ENCODE results near the gene OR2A12.
"Not testable (repeated sequence)": the region's sequence is repeated elsewhere in the genome, so short reads cannot be mapped to it uniquely, and the experiment has no call there.

Gene OR2A12

DNA sequence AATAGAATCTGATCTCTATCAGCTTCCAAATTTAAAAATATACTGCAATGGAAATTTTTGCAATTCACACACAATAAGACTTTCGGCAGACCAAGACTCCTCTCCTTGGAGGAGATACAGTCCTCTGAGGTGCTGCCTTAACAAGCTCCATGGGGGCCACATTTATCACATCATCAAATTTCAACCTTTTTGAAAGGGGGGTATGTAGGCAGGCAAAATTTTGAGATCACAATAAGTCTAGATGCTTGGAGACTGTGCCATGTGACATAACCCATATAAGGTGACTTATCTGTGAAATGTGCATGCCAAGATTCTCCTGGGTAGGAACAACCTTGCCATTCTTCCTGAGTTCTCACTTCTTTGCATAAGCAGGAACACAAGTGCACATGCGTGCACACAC, at the start of gene OR2A12:
Gene OR2A12, plus strand, starts transcription at position 301 of the 400 bp plus-strand sequence. CDS start 8,830 bp downstream, outside the sequence.
- DNase-seq (ENCODE audit: low spot score), result no peak

DNA sequence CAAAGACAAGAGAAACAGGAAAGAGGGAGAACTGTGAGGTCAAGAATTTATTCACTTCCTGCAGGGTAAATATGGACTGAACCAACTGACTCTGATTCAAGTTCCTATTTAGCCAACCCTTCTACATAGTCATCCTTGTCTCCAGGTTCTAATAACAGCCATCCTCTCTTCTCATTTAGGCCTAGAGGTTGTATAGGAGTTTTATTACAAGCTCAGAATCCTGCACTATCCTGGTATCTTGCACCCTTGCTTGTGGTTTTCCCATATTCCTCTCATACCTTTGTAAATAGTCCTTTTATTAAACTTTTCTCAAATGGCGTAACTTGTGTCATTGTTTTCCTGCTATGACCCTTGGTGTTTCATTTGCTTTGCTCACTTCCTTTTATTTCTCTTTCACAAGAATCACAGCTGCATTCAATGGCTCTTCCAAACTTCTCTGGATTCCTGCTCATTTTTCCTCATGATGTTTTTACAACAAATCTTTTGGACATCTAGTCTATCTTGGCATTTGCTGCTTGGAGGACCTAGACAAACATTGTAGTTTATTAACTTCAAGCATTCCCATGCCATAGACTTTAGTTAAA, 49.7 kb upstream of the OR2A12 start:
- no peak for DNase-seq (ENCODE audit: low spot score)

- no peak for DNase-seq (ENCODE audit: low spot score)
These were observed 48.6 kb upstream of the OR2A12 start for GRCh38 chr7:144037414-144038035.

- DNase-seq (ENCODE audit: low spot score), result no peak
These were observed 47.2 kb upstream of the OR2A12 start for GRCh38 chr7:144038887-144039286.

- DNase-seq (ENCODE audit: low spot score), result no peak
These were observed 37.4 kb upstream of the OR2A12 start, which contains the start of gene OR2A5 for GRCh38 chr7:144048648-144049047. OR2A5 (plus strand) TSS chr7:144048948; CDS start chr7:144050402, 1,454 bp downstream.

DNA sequence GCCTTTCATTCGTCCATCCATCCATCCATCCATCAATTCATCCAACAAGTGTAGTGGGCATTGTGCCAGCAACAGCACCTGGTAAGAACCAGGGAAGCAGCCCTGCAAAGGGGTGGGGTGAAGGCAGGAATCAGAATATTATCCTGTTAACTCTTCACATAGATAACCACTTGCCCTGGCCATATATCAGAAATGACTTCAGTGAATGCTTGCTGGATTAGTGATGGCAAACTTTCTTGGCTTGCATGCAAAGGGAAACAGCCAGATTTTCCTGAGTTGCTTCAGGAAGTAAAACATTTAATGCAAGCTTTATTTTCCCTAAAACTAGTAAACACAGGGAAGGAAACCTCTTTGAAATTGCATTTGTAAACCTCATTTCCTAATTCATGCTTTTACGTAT, 36.6 kb upstream of the OR2A12 start:
- DNase-seq (ENCODE audit: low spot score), result no peak

GRCh38 chr7:144050093-144050492, 36.0 kb upstream of the OR2A12 start:
- no peak for DNase-seq (ENCODE audit: low spot score)

DNA sequence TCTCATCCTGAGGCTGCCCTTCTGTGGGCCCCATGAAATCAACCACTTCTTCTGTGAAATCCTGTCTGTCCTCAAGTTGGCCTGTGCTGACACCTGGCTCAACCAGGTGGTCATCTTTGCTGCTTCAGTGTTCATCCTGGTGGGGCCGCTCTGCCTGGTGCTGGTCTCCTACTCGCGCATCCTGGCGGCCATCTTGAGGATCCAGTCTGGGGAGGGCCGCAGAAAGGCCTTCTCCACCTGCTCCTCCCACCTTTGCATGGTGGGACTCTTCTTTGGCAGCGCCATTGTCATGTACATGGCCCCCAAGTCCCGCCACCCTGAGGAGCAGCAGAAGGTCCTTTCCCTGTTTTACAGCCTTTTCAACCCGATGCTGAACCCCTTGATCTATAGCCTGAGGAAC, 35.2 kb upstream of the OR2A12 start:
- not testable (repeated sequence) for DNase-seq (ENCODE audit: low spot score)

- no peak for DNase-seq (ENCODE audit: low spot score)
These were observed 28.1 kb upstream of the OR2A12 start for GRCh38 chr7:144057954-144058353.

DNA sequence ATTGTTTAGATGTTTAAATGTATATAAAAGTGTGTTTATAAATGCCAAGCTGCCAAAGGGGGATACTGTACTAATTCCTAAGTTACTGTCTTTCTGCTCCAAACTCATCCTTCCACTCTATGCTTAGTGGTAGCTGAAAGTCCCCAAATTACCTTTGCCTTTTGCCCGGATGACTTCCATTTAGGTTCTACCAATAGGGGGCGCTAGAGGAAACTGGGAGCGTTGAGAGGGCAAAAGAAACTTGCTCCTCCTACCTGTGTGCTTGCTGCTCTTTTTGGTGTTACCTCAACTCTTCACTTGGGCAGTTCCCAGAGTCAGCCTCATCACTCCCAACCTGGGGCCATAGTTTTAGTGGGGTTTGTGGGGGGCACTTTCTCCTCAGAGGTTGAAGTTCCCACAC, 22.4 kb upstream of the OR2A12 start:
- DNase-seq (ENCODE audit: low spot score), result peak; percentile 35

GRCh38 chr7:144069511-144069910, 16.6 kb upstream of the OR2A12 start, which contains the start of gene OR2A25:
OR2A25 (plus strand) TSS chr7:144069811; CDS start chr7:144074220, 4,409 bp downstream.
- no peak for DNase-seq (ENCODE audit: low spot score)

DNA sequence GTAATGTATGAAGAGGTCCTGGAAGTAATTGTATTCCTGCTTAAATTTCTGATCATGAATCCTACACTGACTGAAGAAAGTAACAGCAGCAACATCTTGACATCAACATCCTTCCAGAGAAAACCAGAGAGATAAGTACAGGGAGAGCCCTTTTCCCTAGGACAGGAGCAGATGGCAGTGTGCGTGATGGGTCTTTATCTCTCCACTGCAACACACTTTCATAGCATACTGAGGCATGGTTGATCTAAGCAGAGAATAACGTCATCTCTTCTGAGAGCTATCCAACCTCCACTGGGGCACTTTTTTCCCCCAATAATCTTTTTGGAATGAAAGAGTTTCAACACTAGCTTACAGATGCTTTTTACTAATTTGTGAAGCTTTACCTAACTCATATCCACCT, 16.1 kb upstream of the OR2A12 start:
- DNase-seq (ENCODE audit: low spot score), result no peak

GRCh38 chr7:144074374-144074773, 11.7 kb upstream of the OR2A12 start:
- no peak for DNase-seq (ENCODE audit: low spot score)

DNA sequence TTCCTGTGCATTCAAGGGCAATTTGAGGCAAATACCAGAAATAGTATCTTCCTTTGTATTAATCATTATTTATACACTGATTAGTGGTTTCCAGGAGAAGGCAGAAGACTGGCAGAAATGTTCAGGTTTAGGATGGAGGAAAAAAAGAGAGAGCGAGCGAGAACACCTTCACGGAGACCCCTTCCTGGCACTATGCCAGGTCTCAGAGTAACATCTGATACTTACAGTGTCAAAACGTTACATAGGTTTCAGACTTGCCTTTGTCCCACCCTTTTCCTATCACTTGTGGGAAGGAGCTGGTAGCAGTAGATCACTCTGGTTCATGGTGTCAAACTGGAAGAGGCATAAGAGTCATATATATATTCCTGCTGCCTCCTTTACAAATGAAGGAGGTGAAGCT, 652 bp downstream of the OR2A12 start:
- DNase-seq (ENCODE audit: low spot score), result no peak

- DNase-seq (ENCODE audit: low spot score), result no peak
These were observed 1.2 kb downstream of the OR2A12 start for GRCh38 chr7:144087230-144087629.

- no peak for DNase-seq (ENCODE audit: low spot score)
These were observed 4.6 kb downstream of the OR2A12 start for GRCh38 chr7:144090667-144091066.

DNA sequence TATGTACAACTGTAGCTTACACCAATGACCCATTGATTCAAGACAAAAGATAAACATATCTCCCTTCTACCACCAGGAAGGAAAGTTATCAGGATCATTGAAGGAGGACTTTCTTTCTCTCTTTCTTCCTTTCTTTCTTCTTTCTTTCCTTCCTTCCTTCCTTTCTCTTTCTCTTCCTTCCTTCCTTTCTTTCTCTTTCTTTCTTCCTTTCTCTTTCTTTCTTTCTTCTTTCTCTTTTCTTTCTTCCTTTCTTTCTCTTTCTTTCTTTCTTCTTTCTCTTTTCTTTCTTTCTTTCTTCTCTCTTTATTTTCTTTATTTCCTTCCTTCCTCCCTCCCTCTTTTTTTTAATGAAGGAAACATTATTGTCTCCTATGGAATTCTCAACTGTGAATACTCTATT, 12.7 kb downstream of the OR2A12 start:
- no peak for DNase-seq (ENCODE audit: low spot score)

- no peak for DNase-seq (ENCODE audit: low spot score)
These were observed 14.5 kb downstream of the OR2A12 start for GRCh38 chr7:144100607-144101006.

- DNase-seq (ENCODE audit: low spot score), result no peak
These were observed 16.0 kb downstream of the OR2A12 start for GRCh38 chr7:144102041-144102440.

GRCh38 chr7:144105211-144105610, 19.1 kb downstream of the OR2A12 start:
- no peak for DNase-seq (ENCODE audit: low spot score)

- no peak for DNase-seq (ENCODE audit: low spot score)
These were observed 23.2 kb downstream of the OR2A12 start, which contains the start of gene OR2A2 for GRCh38 chr7:144109283-144109682. OR2A2 (plus strand) TSS chr7:144109583; CDS start chr7:144109583, 0 bp downstream.

DNA sequence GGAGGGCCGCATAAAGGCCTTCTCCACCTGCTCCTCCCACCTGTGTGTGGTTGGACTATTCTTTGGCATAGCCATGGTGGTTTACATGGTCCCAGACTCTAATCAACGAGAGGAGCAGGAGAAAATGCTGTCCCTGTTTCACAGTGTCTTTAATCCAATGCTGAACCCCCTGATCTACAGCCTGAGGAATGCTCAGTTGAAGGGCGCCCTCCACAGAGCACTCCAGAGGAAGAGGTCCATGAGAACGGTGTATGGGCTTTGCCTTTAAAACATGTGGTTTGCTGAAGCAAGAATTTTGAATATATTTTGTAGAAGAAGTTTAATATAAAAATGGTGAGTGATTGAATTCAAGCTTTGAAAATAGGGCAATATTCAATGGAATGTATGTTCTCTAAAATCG, 24.2 kb downstream of the OR2A12 start:
- DNase-seq (ENCODE audit: low spot score), result no peak

GRCh38 chr7:144113651-144114050, 27.6 kb downstream of the OR2A12 start:
- DNase-seq (ENCODE audit: low spot score), result no peak

DNA sequence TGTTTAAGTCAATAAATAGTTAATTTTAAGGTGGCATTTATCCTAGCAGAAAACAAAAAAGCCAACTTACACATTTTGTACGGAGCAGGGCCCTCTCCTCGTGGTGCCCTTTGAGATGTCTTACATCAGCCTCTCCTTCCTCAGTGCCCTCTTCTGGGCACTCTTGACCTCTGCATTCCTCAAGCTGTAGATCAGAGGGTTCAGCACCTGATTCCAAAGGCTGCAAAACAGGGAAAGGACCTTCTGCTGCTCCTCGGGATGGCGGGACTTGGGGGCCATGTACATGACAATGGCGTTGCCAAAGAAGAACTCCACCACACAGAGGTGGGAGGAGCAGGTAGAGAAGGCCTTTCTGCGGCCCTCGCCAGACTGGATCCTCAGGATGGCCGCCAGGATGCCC, 32.3 kb downstream of the OR2A12 start:
- DNase-seq (ENCODE audit: low spot score), result no peak
